Natural killer cell (primary cell): ENCODE results near the gene MYO1D. TPM values are rescaled to one million over a fixed set of nuclear protein-coding genes. Genes with fewer than 3 reads are reported as not detected.

Experiments used
- ATAC-seq, 3 donors: fragments of 150-1000 bp in 2 of 3; fragments of 200-7000 bp in 1 of 3; cut with Tn5 transposase; 1 replicate in 1 of 3; 2 replicates in 2 of 3; pipeline ENCODE4 v1.10.0; 2021; ENCODE audit warnings: mild to moderate bottlenecking in 2 of 3, moderate library complexity in 2 of 3
- DNase-seq, 2 donors: peaks; one replicate each; pipeline versions ENCODE4 v3.0.0 to v3.0.0-alpha.2; 2013 to 2021; ENCODE audit warnings: mixed read lengths in 1 of 2
- H3K27ac ChIP-seq: one replicate; pipeline ENCODE4 v1.5.1; 2013; ENCODE audit warnings: mild to moderate bottlenecking, low read length
- H3K27me3 ChIP-seq: one replicate; pipeline ENCODE4 v1.6.1; 2013; ENCODE audit warnings: low read length; ENCODE audit not compliant: control insufficient read depth, insufficient read depth
- H3K36me3 ChIP-seq: one replicate; pipeline ENCODE4 v1.6.1; 2013; ENCODE audit warnings: low read length; ENCODE audit not compliant: control insufficient read depth, insufficient read depth
- H3K4me1 ChIP-seq: one replicate; pipeline ENCODE4 v1.6.1; 2013; ENCODE audit warnings: low read length; ENCODE audit not compliant: control insufficient read depth, insufficient read depth
- H3K4me3 ChIP-seq: one replicate; pipeline ENCODE4 v1.5.1; 2013; ENCODE audit warnings: low read length
- H3K9me3 ChIP-seq: one replicate; pipeline ENCODE4 v1.6.1; 2013; ENCODE audit warnings: low read length; ENCODE audit not compliant: control insufficient read depth, insufficient read depth
- H3K27ac Mint-ChIP-seq, 2 donors: one replicate each; pipeline ENCODE4 v1.8.0; 2022; ENCODE audit warnings: mild to moderate bottlenecking in 2 of 2, mixed read lengths in 2 of 2, moderate library complexity in 1 of 2
- H3K27me3 Mint-ChIP-seq, 2 donors: one replicate each; pipeline ENCODE4 v1.8.0; 2022; ENCODE audit warnings: low read depth in 2 of 2, mixed read lengths in 2 of 2
- H3K36me3 Mint-ChIP-seq: one replicate; pipeline ENCODE4 v1.8.0; 2022; ENCODE audit warnings: mixed read lengths
- H3K4me1 Mint-ChIP-seq, 2 donors: one replicate each; pipeline ENCODE4 v1.8.0; 2022; ENCODE audit warnings: mixed read lengths in 2 of 2
- H3K4me3 Mint-ChIP-seq: one replicate; pipeline ENCODE4 v1.8.0; 2022; ENCODE audit warnings: mild to moderate bottlenecking, moderate library complexity, mixed read lengths
- H3K9me3 Mint-ChIP-seq, 2 donors: one replicate each; pipeline ENCODE4 v1.8.0; 2022; ENCODE audit warnings: mixed read lengths in 2 of 2
- WGBS: methylation state at CpG from one replicate; pipeline ENCODE4 v1.1.7; 2013; ENCODE audit warnings: missing lambda C conversion rate; ENCODE audit not compliant: insufficient coverage; 5-methylcytosine and 5-hydroxymethylcytosine counted together
- intact Hi-C: fragments of 100-400 bp; cut with micrococcal nuclease; formaldehyde crosslinking; loops from one replicate; pipeline ENCODE4 v1.14.2; 2022
- total RNA-seq, 4 donors: library from RNA; stranded (reverse); fragments of 120-200 nt in 1 of 4; gene quantifications; one replicate each; pipeline versions ENCODE4 v1.2.3 to v1.2.4, GENCODE V29; 2013 to 2022
- TF ChIP-seq, protein P1 (sequence below): fragments of 200-600 bp; IDR thresholded peaks from one replicate; pipeline ENCODE4 v1.8.0; 2022; ENCODE audit warnings: antibody characterized with exemption

MYO1D gene
- total RNA-seq, 3 donors from 2014 or later (not counting 1 experiment from before 2014, with no cell fraction given): 6.8 to 20.2 (median 10.5) TPM

DNA sequence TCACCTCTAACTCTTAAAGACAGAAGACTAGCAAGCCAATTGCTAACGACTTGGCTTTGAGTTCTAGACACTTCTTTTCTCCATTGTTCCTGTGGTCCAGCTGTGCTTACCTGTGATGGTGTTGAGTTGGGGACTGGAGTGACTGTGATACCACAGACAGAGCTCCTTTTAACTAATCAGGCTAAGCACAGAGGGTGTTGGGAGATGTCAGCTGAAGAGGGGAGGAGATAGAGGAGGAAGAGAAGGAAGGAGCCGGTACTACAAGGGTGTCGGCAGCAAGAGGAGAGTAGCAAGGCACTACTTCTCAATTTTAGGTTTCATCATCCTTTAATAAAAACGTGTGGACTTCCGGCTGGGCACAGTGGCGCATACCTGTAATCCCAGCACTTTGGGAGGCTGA lies 5.1 kb upstream of the MYO1D start:
- no peak for DNase-seq
- H3K36me3 Mint-ChIP-seq: no peaks in the 10 kb centered on the region
- Histone ChIP-seq H3K4me1 (peaks cover 12% of the 10 kb centered on the region), H3K27me3 (peaks cover 3% of the 10 kb centered on the region), H3K36me3 (no peaks in the 10 kb centered on the region), H3K27ac (no peak overlapping the region), H3K9me3 (no peaks in the 10 kb centered on the region), H3K4me3 (no peak overlapping the region)
- ATAC-seq: no peak
- H3K27ac Mint-ChIP-seq: no peak overlapping the region
- no peaks in the 10 kb centered on the region for H3K9me3 Mint-ChIP-seq
- TF ChIP-seq, protein P1, sequence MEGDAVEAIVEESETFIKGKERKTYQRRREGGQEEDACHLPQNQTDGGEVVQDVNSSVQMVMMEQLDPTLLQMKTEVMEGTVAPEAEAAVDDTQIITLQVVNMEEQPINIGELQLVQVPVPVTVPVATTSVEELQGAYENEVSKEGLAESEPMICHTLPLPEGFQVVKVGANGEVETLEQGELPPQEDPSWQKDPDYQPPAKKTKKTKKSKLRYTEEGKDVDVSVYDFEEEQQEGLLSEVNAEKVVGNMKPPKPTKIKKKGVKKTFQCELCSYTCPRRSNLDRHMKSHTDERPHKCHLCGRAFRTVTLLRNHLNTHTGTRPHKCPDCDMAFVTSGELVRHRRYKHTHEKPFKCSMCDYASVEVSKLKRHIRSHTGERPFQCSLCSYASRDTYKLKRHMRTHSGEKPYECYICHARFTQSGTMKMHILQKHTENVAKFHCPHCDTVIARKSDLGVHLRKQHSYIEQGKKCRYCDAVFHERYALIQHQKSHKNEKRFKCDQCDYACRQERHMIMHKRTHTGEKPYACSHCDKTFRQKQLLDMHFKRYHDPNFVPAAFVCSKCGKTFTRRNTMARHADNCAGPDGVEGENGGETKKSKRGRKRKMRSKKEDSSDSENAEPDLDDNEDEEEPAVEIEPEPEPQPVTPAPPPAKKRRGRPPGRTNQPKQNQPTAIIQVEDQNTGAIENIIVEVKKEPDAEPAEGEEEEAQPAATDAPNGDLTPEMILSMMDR: no peak
- H3K4me1 Mint-ChIP-seq: peaks cover 5 to 7% of the 10 kb centered on the region in 2 donors
- intact Hi-C loops: no loop called here
- no peak overlapping the region for H3K4me3 Mint-ChIP-seq
- H3K27me3 Mint-ChIP-seq: peaks cover 22 to 23% of the 10 kb centered on the region in 2 donors
- WGBS: 81% methylated on average over 6 of the region's 6 CpGs

DNA sequence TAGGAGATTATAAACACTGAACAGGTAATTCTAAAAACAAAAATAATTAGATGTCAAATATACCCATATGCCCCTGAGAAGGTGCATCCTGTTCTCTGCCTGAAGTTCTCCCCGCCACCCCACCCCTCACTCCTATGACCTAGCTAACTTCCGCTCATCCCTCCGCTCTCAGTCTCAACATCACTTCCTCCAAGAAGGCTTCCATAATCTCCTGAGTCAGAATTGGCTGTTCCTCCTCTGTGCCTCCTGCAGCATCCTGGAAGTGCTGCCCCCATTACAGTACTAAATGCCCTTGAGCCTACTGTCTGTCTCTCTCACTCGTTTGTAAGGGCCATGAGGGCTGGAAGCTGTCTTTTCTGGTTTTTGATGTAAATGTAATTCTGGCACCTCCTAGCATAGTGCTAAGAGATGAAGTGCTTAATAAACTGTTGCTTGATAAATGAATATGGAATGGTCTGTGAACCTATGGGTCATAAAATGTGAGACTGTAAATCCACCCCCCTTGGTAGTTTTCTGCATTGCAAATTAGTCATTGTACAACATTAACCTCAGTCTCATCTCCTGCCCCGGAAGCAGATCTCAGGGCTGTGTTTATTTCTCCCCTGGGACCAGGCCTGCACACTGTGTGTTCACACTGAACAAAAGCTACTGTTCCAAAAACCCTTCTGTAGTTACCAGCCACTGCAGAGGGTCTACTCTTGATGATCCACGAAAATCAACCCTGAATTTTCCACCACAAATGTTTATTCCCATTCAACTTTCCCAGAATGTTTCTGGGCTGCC lies 3.9 kb upstream of the MYO1D start:
- intact Hi-C loops: no loop called here
- DNase-seq (no peak), ATAC-seq (no peak)
- peaks cover 17% of the 10 kb centered on the region for H3K4me1 ChIP-seq
- peaks cover 3% of the 10 kb centered on the region for H3K27me3 ChIP-seq
- Mint-ChIP-seq H3K27ac (no peak overlapping the region), H3K27me3 (peaks cover 20 to 22% of the 10 kb centered on the region in 2 donors), H3K36me3 (no peaks in the 10 kb centered on the region), H3K4me1 (peaks cover 9 to 11% of the 10 kb centered on the region in 2 donors), H3K4me3 (no peak overlapping the region), H3K9me3 (no peaks in the 10 kb centered on the region)
- no peaks in the 10 kb centered on the region for H3K36me3 ChIP-seq
- no peak overlapping the region for H3K27ac ChIP-seq
- TF ChIP-seq, protein P1: no peak
- no peaks in the 10 kb centered on the region for H3K9me3 ChIP-seq
- no peak overlapping the region for H3K4me3 ChIP-seq
- WGBS: 86% methylated on average over 6 of the region's 6 CpGs

DNA sequence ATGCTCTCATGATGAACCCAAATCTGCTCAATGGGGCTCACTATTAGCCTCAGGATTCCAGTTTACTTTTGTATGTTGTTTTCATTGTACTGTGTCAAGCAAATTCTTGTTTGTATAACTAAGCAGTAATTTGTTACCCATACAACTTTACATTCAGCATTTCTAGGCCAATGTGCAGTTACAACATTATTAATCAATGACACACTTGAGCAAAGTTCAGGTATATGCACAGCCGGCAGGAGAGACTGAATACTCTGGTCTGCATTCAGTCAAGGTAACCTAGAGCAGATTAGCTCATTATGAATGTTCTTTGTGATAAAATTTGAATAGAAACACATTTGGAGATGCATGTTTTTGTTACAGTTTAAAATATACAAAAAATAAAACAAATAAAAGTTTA lies 2.2 kb upstream of the MYO1D start:
- Mint-ChIP-seq H3K4me1 (peaks cover 12 to 13% of the 10 kb centered on the region in 2 donors), H3K36me3 (no peaks in the 10 kb centered on the region), H3K27ac (no peak overlapping the region), H3K27me3 (peaks cover 6 to 16% of the 10 kb centered on the region in 2 donors), H3K4me3 (no peak overlapping the region), H3K9me3 (no peaks in the 10 kb centered on the region)
- intact Hi-C loops: no loop called here
- peaks cover 3% of the 10 kb centered on the region for H3K27me3 ChIP-seq
- peaks cover 17% of the 10 kb centered on the region for H3K4me1 ChIP-seq
- no peak overlapping the region for H3K4me3 ChIP-seq
- no peaks in the 10 kb centered on the region for H3K36me3 ChIP-seq
- H3K9me3 ChIP-seq: no peaks in the 10 kb centered on the region
- DNase-seq (no peak), ATAC-seq (no peak)
- H3K27ac ChIP-seq: no peak overlapping the region
- WGBS: 92% methylated on average over 1 of the region's 1 CpG
- TF ChIP-seq, protein P1: no peak
